GM12874 (cell line): ENCODE data around the gene TBC1D22B.

Experiments used
- TF ChIP-seq, protein P1 (sequence below): IDR thresholded peaks from 2 replicates; pipeline ENCODE4 v1.5.1; 2011; ENCODE audit warnings: low read depth, mild to moderate bottlenecking, control low read depth, low read length, moderate library complexity; ENCODE audit not compliant: insufficient read depth

The TBC1D22B gene

DNA sequence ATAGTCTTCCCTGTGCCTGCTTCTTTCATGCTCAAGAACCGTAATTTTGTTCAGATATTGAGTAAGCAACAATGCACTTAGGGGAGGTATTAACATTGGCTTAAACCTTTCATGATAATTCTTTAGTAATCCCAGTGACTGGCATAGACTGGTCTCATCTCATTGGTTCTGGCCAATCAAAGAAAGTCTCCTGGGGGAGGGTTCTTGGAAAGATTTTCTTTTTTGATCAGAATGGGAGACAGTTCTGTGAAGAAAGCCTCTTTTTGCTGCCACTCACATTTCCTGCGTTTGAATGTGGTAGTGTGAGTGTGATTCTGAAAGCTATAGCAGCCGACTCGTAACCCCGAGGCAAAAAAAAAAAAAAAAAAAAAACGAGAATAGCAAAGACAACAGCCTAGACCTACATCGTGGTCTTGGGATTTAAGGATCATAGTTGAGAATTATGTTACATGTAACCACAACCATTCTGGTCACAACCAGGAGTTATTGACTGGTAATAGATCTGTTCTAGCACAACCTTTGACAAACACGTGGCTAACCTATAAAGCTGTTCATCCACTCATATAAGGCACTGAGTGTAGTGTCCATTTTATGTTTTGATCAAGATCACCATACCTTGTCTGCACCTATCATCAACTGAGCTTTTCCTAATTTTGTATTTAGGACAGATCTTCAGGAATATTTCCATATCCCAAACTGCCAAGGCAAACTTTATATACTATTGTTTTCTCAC is 15.4 kb downstream of the TBC1D22B start:
- TF ChIP-seq, protein P1, sequence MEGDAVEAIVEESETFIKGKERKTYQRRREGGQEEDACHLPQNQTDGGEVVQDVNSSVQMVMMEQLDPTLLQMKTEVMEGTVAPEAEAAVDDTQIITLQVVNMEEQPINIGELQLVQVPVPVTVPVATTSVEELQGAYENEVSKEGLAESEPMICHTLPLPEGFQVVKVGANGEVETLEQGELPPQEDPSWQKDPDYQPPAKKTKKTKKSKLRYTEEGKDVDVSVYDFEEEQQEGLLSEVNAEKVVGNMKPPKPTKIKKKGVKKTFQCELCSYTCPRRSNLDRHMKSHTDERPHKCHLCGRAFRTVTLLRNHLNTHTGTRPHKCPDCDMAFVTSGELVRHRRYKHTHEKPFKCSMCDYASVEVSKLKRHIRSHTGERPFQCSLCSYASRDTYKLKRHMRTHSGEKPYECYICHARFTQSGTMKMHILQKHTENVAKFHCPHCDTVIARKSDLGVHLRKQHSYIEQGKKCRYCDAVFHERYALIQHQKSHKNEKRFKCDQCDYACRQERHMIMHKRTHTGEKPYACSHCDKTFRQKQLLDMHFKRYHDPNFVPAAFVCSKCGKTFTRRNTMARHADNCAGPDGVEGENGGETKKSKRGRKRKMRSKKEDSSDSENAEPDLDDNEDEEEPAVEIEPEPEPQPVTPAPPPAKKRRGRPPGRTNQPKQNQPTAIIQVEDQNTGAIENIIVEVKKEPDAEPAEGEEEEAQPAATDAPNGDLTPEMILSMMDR, result no peak

DNA sequence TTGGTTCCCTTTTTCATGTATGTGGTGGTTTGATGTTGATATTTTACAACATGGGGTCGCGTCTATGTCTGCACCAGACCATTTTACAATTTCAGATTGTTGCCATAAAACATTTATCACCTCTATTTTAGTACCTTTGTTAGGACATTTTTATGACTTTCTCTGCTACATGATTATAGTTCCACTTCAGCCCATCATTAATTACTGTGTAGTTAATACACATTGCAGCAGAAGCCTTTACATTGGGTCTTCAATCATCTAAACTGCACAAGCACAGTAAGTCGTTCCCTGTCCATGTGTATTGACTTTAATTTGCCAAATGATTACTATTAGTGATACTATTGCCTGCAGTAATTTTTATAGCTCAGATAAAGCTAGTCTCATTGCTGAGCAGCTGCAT is 16.1 kb downstream of the TBC1D22B start:
- TF ChIP-seq, protein P1, result no peak

DNA sequence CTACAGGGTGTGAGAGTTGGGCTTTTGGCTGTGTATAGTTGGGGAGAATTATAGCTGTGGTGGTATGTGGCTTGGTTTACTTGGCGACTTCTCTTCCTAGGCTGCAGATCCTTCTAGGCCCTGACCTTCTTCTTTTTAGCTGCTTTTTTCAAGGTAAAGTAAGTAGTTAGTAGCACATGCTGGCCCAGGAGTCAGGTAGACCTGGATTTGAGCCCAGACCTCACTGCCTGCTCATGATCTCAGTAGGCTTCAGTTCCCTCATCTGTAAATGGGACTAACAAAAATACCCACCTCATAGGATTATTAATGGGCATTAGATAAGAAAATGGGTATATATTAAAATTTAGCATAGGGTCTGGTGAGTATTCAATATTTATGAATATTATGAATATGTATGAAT is 17.8 kb downstream of the TBC1D22B start:
- TF ChIP-seq, protein P1, result no peak

DNA sequence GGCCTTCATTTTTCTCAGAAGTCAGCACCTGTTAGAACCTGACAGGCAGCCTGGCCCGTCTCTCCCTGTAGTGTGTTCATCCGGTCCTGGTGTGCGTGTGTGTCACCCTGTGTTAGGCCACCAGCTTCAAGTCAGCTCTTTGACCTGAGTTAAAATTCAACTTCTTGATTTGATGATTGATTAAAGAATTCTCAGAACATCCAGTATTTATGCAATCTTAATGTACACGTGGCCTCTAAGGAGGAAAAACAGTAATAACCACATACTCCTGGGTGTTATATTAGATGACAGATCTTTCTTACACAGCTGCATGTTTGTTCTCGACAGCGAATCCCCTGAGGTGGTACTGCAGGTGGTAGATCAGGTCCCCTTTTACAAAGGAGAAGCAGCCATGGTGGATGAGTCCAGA is 19.4 kb downstream of the TBC1D22B start:
- TF ChIP-seq, protein P1, result no peak

DNA sequence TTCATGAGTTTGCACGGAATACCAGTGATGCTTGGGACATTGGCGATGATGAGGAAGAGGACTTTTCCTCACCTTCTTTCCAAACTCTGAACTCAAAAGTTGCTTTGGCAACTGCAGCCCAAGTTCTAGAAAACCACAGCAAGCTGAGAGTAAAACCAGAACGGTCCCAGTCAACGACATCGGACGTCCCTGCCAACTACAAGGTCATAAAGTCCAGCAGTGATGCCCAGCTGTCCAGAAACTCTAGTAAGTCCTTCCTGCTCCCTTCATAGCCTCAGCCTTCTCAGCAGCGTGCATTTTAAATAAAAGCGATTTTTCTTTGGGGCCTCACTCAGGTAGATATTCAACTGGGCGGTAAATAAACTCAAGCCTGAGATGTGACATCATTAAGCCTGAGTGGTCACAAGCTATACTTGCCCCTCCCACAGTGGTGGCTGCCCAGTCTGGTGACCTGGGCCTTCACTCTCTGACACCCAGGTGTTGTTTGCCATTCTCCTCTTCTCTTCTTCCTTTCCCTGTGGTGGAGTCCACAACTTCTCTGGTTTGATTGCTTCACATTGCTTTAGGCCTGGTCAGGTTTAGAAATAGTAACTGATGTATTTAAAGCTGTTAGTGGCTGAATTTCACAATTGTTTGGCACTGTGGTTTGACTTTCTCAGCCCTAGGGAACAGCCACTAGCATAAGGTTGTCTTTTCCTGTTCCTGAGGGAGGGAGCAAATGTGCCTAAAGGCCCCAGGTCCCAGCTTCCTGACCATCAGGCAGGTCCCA is 22.0 kb downstream of the TBC1D22B start:
- TF ChIP-seq, protein P1, result no peak

DNA sequence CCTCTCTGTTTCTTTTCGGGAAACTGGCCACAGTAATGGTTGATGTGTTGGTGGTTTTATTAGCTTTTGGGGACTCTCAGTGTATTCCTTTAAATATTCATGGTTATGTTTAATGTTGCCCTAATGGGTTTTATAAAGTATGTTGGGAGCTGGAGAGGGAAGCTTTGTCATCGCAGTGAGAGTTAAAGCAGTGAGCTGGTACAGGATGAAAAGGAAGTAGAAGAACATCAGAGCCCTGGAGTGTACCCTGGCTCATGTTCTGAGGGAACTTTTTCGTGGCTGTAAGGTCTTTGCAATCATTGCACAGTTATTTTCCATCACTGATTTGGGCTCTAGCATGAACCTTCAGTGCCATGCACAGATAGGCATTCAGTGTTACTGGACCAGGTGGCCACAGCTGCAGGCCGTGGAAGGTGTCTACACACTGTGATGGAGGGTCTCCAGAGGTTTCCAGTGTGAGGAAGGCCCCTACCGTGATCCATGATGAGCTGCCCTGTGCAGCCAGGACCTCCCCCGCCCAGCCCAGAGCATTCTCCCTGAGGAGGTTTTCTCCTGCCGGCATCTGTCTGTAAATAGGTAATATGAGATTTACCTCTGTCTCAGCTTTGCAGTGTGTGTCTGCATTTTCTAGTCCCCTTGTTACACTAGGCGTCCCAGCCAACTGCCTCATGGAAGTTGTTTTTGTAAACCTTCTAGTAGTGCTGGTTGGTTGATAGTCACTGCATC is 22.8 kb downstream of the TBC1D22B start:
- TF ChIP-seq, protein P1, result no peak

DNA sequence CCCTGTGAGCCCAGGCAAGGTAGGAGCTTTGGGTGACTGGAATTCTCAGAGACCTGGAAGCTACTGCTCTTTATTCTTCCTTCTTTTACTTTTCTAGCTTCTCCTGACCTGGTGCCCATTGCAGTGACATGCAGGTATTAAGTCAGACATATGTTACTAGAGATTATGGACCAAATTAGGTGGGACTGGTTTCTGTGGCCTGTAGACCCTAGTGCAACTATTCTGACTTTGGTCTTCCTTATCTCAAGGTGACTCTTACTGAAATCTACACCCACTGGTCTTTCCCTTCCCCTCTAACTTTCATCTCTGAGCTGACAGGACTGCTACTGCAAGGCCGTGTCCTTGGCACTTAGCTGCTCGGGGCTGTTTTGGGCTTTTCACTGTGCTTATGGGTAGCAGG is 24.8 kb downstream of the TBC1D22B start:
- TF ChIP-seq, protein P1, result no peak
